HG03066 (cell line): ENCODE measurements around the gene IVL.

ENCODE experiments used
- ATAC-seq: cut with Tn5 transposase; IDR thresholded peaks from one replicate; pipeline ENCODE4 v1.9.1; 2021; ENCODE audit warnings: low read depth; ENCODE audit not compliant: unreplicated experiment

Gene IVL

GRCh38 chr1:152946248-152946647 lies 37.9 kb downstream of the IVL start:
- no peak for ATAC-seq

GRCh38 chr1:152946651-152947256 lies 38.4 kb downstream of the IVL start, which contains the start of gene SPRR5:
Gene SPRR5, plus strand, starts transcription at chr1:152947206. Its CDS starts 1,349 bp downstream, at chr1:152948555.
- no peak for ATAC-seq

GRCh38 chr1:152951711-152952110 lies 43.4 kb downstream of the IVL start:
- no peak for ATAC-seq

- ATAC-seq: no peak
These were observed 45.4 kb downstream of the IVL start for GRCh38 chr1:152953761-152954160.

GRCh38 chr1:152954436-152954835 lies 46.1 kb downstream of the IVL start:
- ATAC-seq: no peak

GRCh38 chr1:152957561-152957960 lies 49.2 kb downstream of the IVL start:
- no peak for ATAC-seq

- no peak for ATAC-seq
These were observed 50.9 kb downstream of the IVL start for GRCh38 chr1:152959273-152959672.

GRCh38 chr1:152959801-152960451 lies 51.6 kb downstream of the IVL start:
- ATAC-seq: no peak

GRCh38 chr1:152960452-152961044 lies 52.2 kb downstream of the IVL start:
- ATAC-seq: no peak
